ENCODE data around the gene CTNNBL1.
"Not testable (repeated sequence)": the region's sequence is repeated elsewhere in the genome, so short reads cannot be mapped to it uniquely, and the experiment has no call there.

Gene CTNNBL1

DNA sequence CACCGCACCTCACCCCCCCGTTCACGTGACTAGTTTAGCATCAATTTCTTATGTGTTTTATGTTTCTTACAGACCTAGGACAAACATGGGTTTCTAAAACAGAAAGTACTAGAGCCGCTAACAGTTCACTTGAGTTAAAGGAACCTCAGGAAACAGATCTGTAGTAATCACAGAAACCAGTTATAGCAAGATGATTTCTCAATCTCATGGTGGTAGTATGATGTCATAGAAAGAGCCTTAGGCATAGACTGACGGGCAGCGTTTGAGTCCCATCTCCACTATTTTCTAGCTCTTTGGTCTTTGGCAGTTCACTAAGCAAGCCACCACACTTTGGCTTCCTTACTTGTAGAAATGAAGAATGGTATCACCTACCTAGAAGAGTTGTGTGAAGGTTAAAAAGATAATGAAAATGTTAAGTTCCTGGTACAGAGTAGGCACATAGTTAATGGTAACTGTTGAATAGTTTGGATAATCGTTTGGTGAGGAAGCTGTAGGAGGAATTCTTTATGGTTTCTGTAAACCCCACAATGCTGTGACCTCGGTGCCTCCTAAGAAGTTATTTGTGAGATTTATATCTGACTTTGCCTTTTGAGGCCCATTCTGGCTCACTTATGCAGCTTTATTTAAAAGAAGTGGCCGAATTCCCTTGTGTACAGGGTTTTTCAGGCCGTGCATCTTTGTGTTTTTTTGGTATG, 21.3 kb downstream of the CTNNBL1 start:
- H3K9me3 Mint-ChIP-seq = no peaks in the 10 kb centered on the region
- no peak overlapping the region for H3K27ac Mint-ChIP-seq
- no peaks in the 10 kb centered on the region for H3K27me3 Mint-ChIP-seq
- no peak overlapping the region for H3K4me3 Mint-ChIP-seq
- peaks cover 24% of the 10 kb centered on the region for H3K4me1 Mint-ChIP-seq (ENCODE audit: low read depth)
- peaks cover 29% of the 10 kb centered on the region for H3K36me3 Mint-ChIP-seq (ENCODE audit: low read depth)

DNA sequence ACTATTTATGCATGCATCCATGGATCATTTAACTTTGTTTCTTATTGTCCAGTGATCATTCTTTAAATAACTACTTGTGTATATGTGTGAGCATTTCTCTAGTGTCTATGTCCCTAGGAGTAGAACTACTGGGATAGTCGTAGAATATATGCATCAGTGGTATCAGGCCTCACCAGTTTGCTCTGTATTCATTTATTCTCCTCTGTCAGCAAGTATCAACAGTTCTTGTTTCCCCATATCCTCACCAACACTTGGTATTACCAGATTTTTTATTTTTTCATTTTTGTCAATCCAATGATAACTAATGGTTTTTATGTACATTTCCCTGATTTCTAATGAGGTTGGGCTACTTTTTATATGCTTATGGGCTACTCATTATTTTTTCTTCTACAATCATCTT, 27.9 kb downstream of the CTNNBL1 start:
- Mint-ChIP-seq H3K9me3 (peaks cover 6% of the 10 kb centered on the region), H3K36me3 (ENCODE audit: low read depth) (peaks cover 23% of the 10 kb centered on the region)

DNA sequence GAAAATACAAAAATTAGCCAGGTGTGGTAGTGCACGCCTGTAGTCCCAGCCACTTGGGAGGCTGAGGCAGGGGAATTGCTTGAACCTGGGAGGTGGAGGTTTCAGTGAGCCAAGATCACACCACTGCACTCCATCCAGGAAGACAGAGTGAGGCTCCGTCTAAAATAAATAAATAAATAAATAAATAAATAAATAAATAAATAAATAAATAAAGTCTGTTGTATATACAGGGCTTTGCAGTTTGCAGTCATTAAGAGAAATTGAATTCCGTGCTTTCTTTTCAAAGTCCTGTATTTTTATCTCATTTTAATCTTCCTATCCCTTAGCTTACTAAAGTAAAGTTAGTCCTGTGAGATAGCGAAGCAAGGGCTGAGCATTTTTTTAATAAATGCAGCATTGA, 28.5 kb downstream of the CTNNBL1 start:
- not testable (repeated sequence) for H3K4me3 Mint-ChIP-seq, H3K27ac Mint-ChIP-seq, H3K27me3 Mint-ChIP-seq, H3K9me3 Mint-ChIP-seq
- H3K4me1 Mint-ChIP-seq (ENCODE audit: low read depth) = peaks cover 16% of the 10 kb centered on the region
- peaks cover 18% of the 10 kb centered on the region for H3K36me3 Mint-ChIP-seq (ENCODE audit: low read depth)

More for the DNA sequence above, 27.9 kb downstream of the CTNNBL1 start:
- H3K27ac Mint-ChIP-seq = no peak overlapping the region
- no peaks in the 10 kb centered on the region for H3K27me3 Mint-ChIP-seq
- no peak overlapping the region for H3K4me3 Mint-ChIP-seq
- H3K4me1 Mint-ChIP-seq (ENCODE audit: low read depth) = peaks cover 16% of the 10 kb centered on the region

DNA sequence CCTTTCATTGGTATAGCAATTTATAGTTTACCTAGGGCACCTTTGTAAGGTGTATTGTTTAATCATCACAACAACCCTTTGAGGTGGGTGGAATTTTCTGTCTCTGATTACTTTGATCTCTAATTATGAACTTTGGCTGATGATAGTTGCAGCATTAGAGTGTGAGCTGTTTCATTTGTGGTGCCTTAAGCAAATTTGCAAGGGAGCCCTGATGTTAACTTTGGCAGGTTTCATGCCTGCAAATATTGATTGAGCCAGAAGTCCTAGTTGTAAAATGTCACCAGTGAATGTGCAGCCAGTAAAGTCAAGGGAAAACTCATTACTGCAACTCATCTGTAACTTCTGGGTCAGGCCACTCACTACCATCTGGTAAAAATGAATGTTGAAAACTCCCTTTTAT, 29.8 kb downstream of the CTNNBL1 start:
- Mint-ChIP-seq H3K4me3 (no peak overlapping the region), H3K36me3 (ENCODE audit: low read depth) (peaks cover 18% of the 10 kb centered on the region)

DNA sequence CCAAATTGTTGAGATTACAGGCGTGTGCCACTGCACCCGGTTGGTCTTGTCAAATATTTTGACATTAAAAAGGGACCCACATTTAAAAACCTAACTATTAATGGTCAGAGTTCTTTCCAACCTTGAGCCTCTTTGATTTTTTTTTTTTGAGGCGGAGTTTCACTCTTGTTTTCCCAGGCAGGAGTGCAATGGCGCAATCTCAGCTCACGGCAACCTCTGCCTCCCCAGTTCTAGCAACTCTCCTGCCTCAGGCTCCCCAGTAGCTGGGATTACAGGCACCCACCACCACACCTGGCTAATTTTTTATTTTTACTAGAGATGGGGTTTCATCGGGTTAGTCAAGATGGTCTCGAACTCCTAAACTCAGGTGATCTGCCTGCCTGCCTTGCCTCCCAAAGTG, 31.3 kb downstream of the CTNNBL1 start:
- Mint-ChIP-seq H3K4me1 (ENCODE audit: low read depth) (peaks cover 31% of the 10 kb centered on the region), H3K4me3 (no peak overlapping the region), H3K9me3 (peaks cover 6% of the 10 kb centered on the region), H3K27ac (no peak overlapping the region), H3K27me3 (no peaks in the 10 kb centered on the region), H3K36me3 (ENCODE audit: low read depth) (peaks cover 14% of the 10 kb centered on the region)

More for the DNA sequence above, 29.8 kb downstream of the CTNNBL1 start:
- Mint-ChIP-seq H3K4me1 (ENCODE audit: low read depth) (peaks cover 27% of the 10 kb centered on the region), H3K27ac (no peak overlapping the region), H3K9me3 (peaks cover 6% of the 10 kb centered on the region), H3K27me3 (no peaks in the 10 kb centered on the region)

DNA sequence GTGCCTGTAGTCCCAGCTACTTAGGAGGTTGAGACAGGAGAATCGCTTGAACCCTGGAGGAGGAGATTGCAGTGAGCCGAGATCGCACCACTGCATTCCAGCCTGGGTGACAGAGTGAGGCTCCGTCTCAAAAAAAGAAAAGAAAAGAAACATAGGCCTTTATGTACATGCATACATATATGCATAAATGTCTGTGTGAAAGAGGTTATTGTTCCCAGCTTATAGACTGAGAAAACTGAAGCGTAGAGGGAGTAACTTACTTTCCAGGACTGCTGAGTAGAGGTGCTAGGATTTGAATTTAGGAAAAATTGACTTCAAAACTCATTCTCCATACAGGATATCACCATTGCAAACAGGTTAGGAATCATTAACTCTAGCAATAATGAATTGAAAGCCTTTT, 32.0 kb downstream of the CTNNBL1 start:
- H3K36me3 Mint-ChIP-seq (ENCODE audit: low read depth) = peaks cover 14% of the 10 kb centered on the region
- H3K4me1 Mint-ChIP-seq (ENCODE audit: low read depth) = peaks cover 31% of the 10 kb centered on the region
- H3K4me3 Mint-ChIP-seq = no peak overlapping the region
- no peaks in the 10 kb centered on the region for H3K27me3 Mint-ChIP-seq
- peaks cover 6% of the 10 kb centered on the region for H3K9me3 Mint-ChIP-seq
- H3K27ac Mint-ChIP-seq = no peak overlapping the region

DNA sequence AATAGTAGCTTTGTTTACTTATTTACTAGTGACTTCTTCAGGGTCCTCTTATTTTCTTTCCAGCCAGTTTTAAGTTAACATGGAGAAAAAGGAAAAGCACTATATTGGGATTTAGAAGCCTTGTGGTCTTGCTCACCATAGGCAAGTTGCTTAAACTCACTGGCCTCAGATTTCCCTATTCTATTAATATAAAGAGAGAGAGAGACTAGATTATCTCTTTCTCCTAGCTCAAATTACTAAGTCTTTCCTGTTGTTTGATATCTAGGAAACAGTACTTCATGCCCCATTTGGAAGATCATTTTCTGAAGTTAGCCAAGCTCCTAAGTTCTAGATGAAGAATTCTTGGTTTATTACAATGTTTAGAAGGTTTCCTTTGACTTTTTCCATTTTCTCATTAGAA, 32.5 kb downstream of the CTNNBL1 start:
- Mint-ChIP-seq H3K4me3 (no peak overlapping the region), H3K36me3 (ENCODE audit: low read depth) (peaks cover 10% of the 10 kb centered on the region), H3K9me3 (peaks cover 4% of the 10 kb centered on the region), H3K27ac (no peak overlapping the region), H3K27me3 (no peaks in the 10 kb centered on the region), H3K4me1 (ENCODE audit: low read depth) (peaks cover 31% of the 10 kb centered on the region)

DNA sequence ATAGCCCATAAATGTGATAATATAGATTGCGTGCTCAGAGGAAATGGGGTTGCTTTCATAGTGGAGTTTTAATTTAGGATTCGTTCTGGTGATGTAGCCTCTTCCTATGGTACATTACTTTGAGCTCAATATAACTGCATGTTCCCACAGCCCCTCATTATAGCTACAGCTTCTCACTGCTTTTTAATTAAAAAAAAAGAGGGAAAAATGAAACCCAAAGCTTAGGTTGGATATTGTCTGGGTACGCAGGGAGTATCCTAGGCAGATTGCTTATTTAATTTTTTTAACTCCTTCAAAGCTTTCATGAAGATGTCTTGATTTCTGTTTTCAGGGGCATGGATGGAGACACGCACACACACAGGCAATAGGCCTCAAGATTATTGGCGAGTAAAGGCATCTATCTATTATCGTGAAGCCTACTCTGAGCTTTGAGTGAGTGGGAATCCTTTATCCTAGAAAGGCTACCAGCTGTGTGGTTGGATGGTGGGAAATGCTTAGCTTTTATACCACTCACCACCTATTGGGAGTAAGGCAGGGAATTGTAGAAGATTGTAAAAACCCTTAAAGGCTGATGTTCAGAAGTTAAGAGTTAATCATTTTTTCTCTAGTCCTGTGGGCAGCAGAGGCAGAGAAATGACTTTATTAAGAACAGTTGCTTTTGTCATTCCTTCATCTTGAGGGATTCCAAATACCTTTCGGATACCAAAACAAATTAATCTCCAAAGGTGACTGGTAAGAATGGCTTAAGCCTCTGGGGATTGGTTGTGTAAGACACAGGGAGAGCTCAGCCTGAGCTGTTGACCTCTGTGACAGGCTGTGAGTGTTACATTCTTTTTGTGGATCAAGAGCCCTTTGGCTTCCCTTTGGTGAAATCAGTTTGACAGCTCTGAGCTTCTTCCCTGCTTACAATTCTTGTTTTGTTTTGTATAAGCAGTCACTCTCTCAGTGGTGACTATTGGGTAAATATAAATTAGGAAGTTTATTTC, 33.4 kb downstream of the CTNNBL1 start:
- Mint-ChIP-seq H3K27me3 (no peaks in the 10 kb centered on the region), H3K9me3 (no peaks in the 10 kb centered on the region), H3K27ac (no peak overlapping the region), H3K36me3 (ENCODE audit: low read depth) (peaks cover 13% of the 10 kb centered on the region), H3K4me3 (no peak overlapping the region), H3K4me1 (ENCODE audit: low read depth) (peaks cover 31% of the 10 kb centered on the region)

DNA sequence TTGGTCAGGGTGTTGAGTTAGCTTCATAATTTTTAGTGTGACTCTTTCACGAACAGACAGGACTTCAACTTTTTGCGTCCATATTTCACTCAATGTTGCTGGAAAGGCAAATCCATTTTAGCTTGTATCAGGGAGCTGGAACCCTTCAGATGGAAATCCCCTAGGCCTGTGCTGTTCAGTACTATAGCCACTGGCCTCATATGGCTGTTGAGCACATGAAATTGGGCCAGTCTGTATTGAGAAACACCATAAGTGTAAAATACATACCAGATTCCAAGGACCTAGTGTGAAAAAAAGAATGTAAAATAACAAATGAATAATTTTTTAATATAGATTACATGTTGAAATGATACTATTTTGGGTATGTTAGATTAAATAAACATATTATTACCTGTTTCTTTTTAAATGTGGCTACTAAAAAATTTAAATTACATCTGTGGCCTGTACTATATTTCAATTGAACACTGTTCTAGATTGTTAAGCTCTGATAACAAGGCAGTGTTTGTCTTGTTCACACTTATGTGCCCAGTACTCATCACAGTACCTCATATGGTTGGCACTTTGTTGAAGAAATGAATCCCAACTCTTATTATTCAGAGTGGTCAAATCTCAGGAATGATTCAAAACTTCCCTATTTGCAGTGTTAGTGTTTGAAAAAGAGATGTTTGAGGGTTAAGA, 34.3 kb downstream of the CTNNBL1 start:
- Mint-ChIP-seq H3K4me1 (ENCODE audit: low read depth) (peaks cover 26% of the 10 kb centered on the region), H3K27ac (peak overlapping the region; percentile 4), H3K4me3 (no peak overlapping the region), H3K9me3 (no peaks in the 10 kb centered on the region), H3K36me3 (ENCODE audit: low read depth) (peaks cover 19% of the 10 kb centered on the region), H3K27me3 (no peaks in the 10 kb centered on the region)

DNA sequence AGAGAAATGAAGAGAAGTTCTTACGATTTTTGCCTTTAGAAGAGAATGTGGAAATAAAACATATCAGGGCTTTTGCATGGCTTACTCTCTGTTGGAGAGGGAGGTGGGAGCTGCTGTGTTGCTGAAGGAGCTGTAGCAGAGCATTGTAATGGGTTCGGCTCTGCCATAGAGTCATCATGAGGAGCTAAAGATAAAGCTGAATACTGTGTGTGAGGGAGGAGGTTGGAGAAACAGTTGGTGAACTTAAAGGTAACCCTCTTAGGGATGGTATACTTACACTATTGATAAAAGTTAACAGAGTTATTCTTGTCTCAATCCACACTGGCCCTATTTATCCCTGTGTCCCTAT, 34.8 kb downstream of the CTNNBL1 start:
- Mint-ChIP-seq H3K4me1 (ENCODE audit: low read depth) (peaks cover 26% of the 10 kb centered on the region), H3K4me3 (no peak overlapping the region), H3K27me3 (no peaks in the 10 kb centered on the region), H3K36me3 (ENCODE audit: low read depth) (peaks cover 24% of the 10 kb centered on the region), H3K27ac (peak overlapping the region; percentile 4), H3K9me3 (no peaks in the 10 kb centered on the region)

DNA sequence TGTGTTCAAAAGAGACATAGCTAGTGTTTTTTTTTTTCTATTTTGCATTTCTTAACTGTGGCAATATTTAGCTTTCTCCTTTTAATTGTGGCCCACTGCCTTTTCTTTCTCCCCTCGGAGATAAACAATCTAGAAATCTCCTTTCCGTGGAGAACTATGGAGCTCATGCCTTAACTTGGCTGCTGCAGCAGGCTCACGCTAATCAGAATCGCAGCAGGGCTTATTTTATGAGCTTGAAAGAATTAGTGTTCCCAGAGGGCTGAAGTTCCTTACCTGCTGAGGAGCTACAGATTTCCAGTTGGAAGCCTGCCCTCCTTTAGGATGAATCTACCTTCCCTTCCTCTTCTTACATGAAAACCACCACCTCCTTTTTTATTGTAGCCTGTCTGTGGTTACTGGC, 35.6 kb downstream of the CTNNBL1 start:
- no peaks in the 10 kb centered on the region for H3K9me3 Mint-ChIP-seq
- no peak overlapping the region for H3K27ac Mint-ChIP-seq
- no peaks in the 10 kb centered on the region for H3K27me3 Mint-ChIP-seq
- no peak overlapping the region for H3K4me3 Mint-ChIP-seq
- H3K4me1 Mint-ChIP-seq (ENCODE audit: low read depth) = peaks cover 32% of the 10 kb centered on the region
- H3K36me3 Mint-ChIP-seq (ENCODE audit: low read depth) = peaks cover 29% of the 10 kb centered on the region

DNA sequence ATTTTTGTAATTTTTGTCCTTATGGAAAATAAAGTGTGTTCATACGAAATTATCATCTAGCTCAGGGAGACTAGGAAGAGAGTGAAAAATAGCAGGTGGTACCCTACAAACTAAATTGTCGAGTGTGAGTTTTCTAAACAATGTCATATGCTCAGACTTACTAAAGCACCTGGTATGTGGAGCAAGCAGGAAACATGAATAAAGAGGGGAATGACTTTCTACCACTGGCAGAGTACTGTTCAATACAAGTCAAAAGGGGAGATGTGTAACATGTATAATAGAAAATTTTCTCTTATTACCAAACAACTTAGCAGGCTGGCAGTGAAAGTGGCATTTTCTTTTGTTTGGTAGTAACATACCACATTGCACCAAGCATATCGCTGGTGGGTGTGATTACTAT, 36.1 kb downstream of the CTNNBL1 start:
- H3K9me3 Mint-ChIP-seq = no peaks in the 10 kb centered on the region
- peaks cover 32% of the 10 kb centered on the region for H3K36me3 Mint-ChIP-seq (ENCODE audit: low read depth)
- H3K27ac Mint-ChIP-seq = no peak overlapping the region
- peaks cover 36% of the 10 kb centered on the region for H3K4me1 Mint-ChIP-seq (ENCODE audit: low read depth)
- no peak overlapping the region for H3K4me3 Mint-ChIP-seq
- no peaks in the 10 kb centered on the region for H3K27me3 Mint-ChIP-seq

DNA sequence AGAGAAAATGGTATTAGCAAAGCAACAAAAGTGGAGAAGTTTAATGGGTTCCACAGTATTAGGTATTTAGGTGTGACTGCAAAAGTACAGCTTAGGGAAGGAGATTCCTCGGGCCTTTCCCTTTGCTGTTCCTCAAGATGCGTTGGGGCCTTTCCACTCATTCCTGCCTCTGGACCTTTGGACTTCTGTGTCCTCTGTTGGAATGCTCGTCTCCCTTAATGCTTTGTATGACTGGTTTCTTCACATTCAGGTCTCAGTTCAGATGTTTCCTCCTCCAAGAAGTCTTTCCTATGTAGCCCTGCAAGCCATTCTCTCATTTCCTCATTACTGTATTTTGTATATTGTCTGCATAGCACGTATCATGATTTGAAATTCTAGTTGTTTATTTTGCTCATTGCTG, 39.6 kb downstream of the CTNNBL1 start:
- Mint-ChIP-seq H3K36me3 (ENCODE audit: low read depth) (peaks cover 60% of the 10 kb centered on the region), H3K9me3 (no peaks in the 10 kb centered on the region), H3K4me3 (no peak overlapping the region), H3K27ac (no peak overlapping the region), H3K4me1 (ENCODE audit: low read depth) (peaks cover 21% of the 10 kb centered on the region), H3K27me3 (no peaks in the 10 kb centered on the region)

DNA sequence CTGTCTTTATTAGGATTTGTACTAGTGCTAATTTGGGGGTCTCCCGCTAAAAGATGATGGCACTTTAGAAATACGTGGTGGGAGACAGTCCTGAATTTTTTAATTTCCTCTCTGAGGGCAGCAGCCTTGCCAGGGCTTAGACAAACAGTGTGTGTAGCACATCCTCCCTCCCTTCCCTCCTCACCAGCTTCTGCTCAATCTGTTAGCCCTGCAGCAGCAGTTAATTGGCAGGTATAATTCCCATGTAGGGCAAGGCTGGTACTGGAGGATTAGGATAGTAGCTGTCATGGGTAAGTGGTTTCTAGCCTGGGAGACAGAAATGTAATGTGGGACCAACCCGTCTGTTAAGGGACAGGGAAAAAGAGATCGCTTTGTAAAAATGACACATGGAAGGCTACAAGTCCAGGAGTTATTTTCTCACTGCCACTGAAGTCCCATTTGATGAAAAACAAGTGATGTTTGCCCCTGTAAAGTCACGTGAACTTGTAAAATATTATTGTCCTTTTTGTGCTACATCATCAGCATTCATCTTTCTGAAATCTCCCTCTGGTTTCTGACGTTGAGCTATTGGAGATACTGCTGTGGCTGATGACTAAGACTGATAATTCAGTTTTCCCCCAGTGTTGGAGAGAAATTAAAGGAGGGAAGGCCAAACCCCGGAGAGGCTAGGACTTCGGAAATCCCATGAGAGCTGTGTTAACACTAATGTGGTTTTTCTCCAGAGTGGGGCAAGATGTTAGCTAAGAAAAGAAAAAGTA, 40.6 kb downstream of the CTNNBL1 start:
- Mint-ChIP-seq H3K9me3 (no peaks in the 10 kb centered on the region), H3K36me3 (ENCODE audit: low read depth) (peaks cover 69% of the 10 kb centered on the region), H3K4me1 (ENCODE audit: low read depth) (peaks cover 19% of the 10 kb centered on the region), H3K27ac (peak overlapping the region; percentile 15), H3K27me3 (no peaks in the 10 kb centered on the region), H3K4me3 (no peak overlapping the region)
